NCI-H2107 treated with DMSO at 0.1 percent for 48 hours (cell line): ENCODE results near the gene LGALS14.

Experiments used
- DNase-seq: peaks from one replicate; lab custom pipeline; 2025; ENCODE audit not compliant: unreplicated experiment; lab: John Stamatoyannopoulos, UW

LGALS14 gene

GRCh38 chr19:39740395-39740794, 36.1 kb downstream of the LGALS14 start:
- no peak for DNase-seq

- no peak for DNase-seq
Measured at GRCh38 chr19:39745643-39746042, 41.4 kb downstream of the LGALS14 start.

GRCh38 chr19:39746836-39747529, 42.7 kb downstream of the LGALS14 start:
- no peak for DNase-seq

GRCh38 chr19:39749981-39750380, 45.7 kb downstream of the LGALS14 start:
- no peak for DNase-seq

GRCh38 chr19:39752390-39752789, 48.1 kb downstream of the LGALS14 start:
- no peak for DNase-seq

- no peak for DNase-seq
Measured at GRCh38 chr19:39752795-39753194, 48.5 kb downstream of the LGALS14 start.

- DNase-seq: no peak
Measured at GRCh38 chr19:39754544-39754943, 50.3 kb downstream of the LGALS14 start.

GRCh38 chr19:39754971-39755370, 50.7 kb downstream of the LGALS14 start:
- no peak for DNase-seq
